CD8-positive, alpha-beta memory T cell (primary cell): ENCODE data around the gene NUP133. TPM values are rescaled to one million over a fixed set of nuclear protein-coding genes. Genes with fewer than 3 reads are reported as not detected.

Experiments used
- CTCF ChIA-PET: fragments of 350-600 bp; sonication (Branson Sonifier 250); formaldehyde crosslinking; loops from one replicate; lab custom pipeline; 2021; ENCODE audit warnings: antibody characterized with exemption; lab: Charles Lee
- POLR2A ChIA-PET: fragments of 350-600 bp; sonication (Branson Sonifier 250); formaldehyde crosslinking; loops from one replicate; lab custom pipeline; 2021; ENCODE audit warnings: antibody characterized with exemption; lab: Charles Lee
- DNase-seq, 5 donors: peaks; one replicate each; pipeline versions ENCODE4 v3.0.0 to v3.0.0-alpha.2; 2020 to 2022; ENCODE audit warnings: mixed read lengths in 1 of 5
- H3K27ac ChIP-seq: one replicate; pipeline ENCODE4 v1.7.0; 2013; ENCODE audit warnings: low read depth, mild to moderate bottlenecking, low read length, moderate library complexity
- H3K27me3 ChIP-seq: 2 replicates; pipeline ENCODE4 v1.7.0; 2013; ENCODE audit warnings: low read length, mild to moderate bottlenecking; ENCODE audit not compliant: insufficient read depth, poor library complexity, severe bottlenecking
- H3K36me3 ChIP-seq: 2 replicates; pipeline ENCODE4 v1.7.0; 2013; ENCODE audit warnings: mild to moderate bottlenecking, low read length, moderate library complexity; ENCODE audit not compliant: insufficient read depth
- H3K4me1 ChIP-seq: 2 replicates; pipeline ENCODE4 v1.7.0; 2013; ENCODE audit warnings: mild to moderate bottlenecking, low read length, moderate library complexity; ENCODE audit not compliant: insufficient read depth
- H3K4me3 ChIP-seq: 2 replicates; pipeline ENCODE4 v1.7.0; 2013; ENCODE audit warnings: mild to moderate bottlenecking, low read length
- H3K9me3 ChIP-seq: 2 replicates; pipeline ENCODE4 v1.7.0; 2013; ENCODE audit warnings: mild to moderate bottlenecking, low read length
- H3K27ac Mint-ChIP-seq, 8 donors: one replicate each; pipeline ENCODE4 v1.8.0; 2020 to 2021; ENCODE audit warnings: mixed read lengths in 8 of 8, mild to moderate bottlenecking in 6 of 8, inconsistent platforms in 3 of 8, moderate library complexity in 3 of 8
- H3K27me3 Mint-ChIP-seq, 2 donors: one replicate each; pipeline ENCODE4 v1.8.0; 2020 to 2021; ENCODE audit warnings: mixed read lengths in 2 of 2, mild to moderate bottlenecking in 1 of 2, moderate library complexity in 1 of 2
- H3K36me3 Mint-ChIP-seq, 3 donors: one replicate each; pipeline ENCODE4 v1.8.0; 2020 to 2021; ENCODE audit warnings: mixed read lengths in 3 of 3, inconsistent platforms in 1 of 3, mild to moderate bottlenecking in 1 of 3
- H3K4me1 Mint-ChIP-seq, 3 donors: one replicate each; pipeline ENCODE4 v1.8.0; 2020 to 2021; ENCODE audit warnings: mixed read lengths in 3 of 3, inconsistent platforms in 1 of 3, mild to moderate bottlenecking in 1 of 3
- H3K4me3 Mint-ChIP-seq, 7 donors: one replicate each; pipeline ENCODE4 v1.8.0; 2020 to 2021; ENCODE audit warnings: mixed read lengths in 7 of 7, mild to moderate bottlenecking in 6 of 7, moderate library complexity in 4 of 7, inconsistent platforms in 2 of 7
- H3K9me3 Mint-ChIP-seq, 5 donors: one replicate each; pipeline ENCODE4 v1.8.0; 2020 to 2022; ENCODE audit warnings: mixed read lengths in 5 of 5, mild to moderate bottlenecking in 3 of 5, moderate library complexity in 2 of 5, inconsistent platforms in 1 of 5
- polyA plus RNA-seq: library from polyadenylated mRNA; unstranded; fragments of 300-500 nt; fragmentation: Illumina TruSeq; gene quantifications from one replicate; pipeline ENCODE4 v1.2.3, GENCODE V29; 2021
- total RNA-seq, 2 experiments: library from RNA; stranded (reverse); gene quantifications; one replicate each; pipeline ENCODE4 v1.2.3, GENCODE V29; 2021

The NUP133 gene
- total RNA-seq (10 to 100 TPM; 51.1 to 57.9 TPM), polyA plus RNA-seq (19.9 TPM)

- peak; percentile 95 to 98 (median 97) for DNase-seq
- peak within 1 kb of the TSS; percentile 71 for H3K4me3 ChIP-seq
- H3K36me3 Mint-ChIP-seq: peaks cover 0 to 25% (median 4%) of the 10 kb centered on the region in 3 donors
- H3K36me3 ChIP-seq: no peaks in the 10 kb centered on the region
- H3K27ac ChIP-seq: peak within 1 kb of the TSS; percentile 94
- peaks cover 0 to 4% of the 10 kb centered on the region in 2 donors for H3K27me3 Mint-ChIP-seq
- H3K9me3 ChIP-seq: no peaks in the 10 kb centered on the region
- peak within 1 kb of the TSS; percentile 95 to 99 (median 98) for H3K27ac Mint-ChIP-seq
- ChIA-PET POLR2A (interaction anchor here (0.6 to 1.9 kb wide), 6 partner anchors 10 to 1721 kb away, joined by 3 to 9 read pairs (median 6); partner anchors contain the start of genes ABCB10 and CCSAP), CTCF (interaction anchor here (0.7 to 1.4 kb wide), 4 partner anchors 13 to 253 kb away, joined by 3 to 5 read pairs (median 4); partner anchors contain the start of gene ABCB10)
- H3K4me1 Mint-ChIP-seq: peaks cover 22 to 49% (median 32%) of the 10 kb centered on the region in 3 donors
- H3K9me3 Mint-ChIP-seq: peaks cover 0 to 2% (median 0%) of the 10 kb centered on the region in 5 donors
- H3K4me1 ChIP-seq: peaks cover 21% of the 10 kb centered on the region
- peak within 1 kb of the TSS; percentile 88 to 99 (median 91) for H3K4me3 Mint-ChIP-seq
- H3K27me3 ChIP-seq: no peaks in the 10 kb centered on the region
Measured at GRCh38 chr1:229507951-229508822, at the start of gene NUP133. Gene NUP133, minus strand, starts transcription at chr1:229508341. Its CDS starts 92 bp downstream, at chr1:229508249.

- Mint-ChIP-seq H3K36me3 (peaks cover 0 to 13% (median 2%) of the 10 kb centered on the region in 3 donors), H3K4me1 (peaks cover 45 to 63% (median 61%) of the 10 kb centered on the region in 3 donors), H3K27ac (peak overlapping the region; percentile 81 to 94 (median 88)), H3K4me3 (peak overlapping the region; percentile 84 to 100 (median 89)), H3K9me3 (no peaks in the 10 kb centered on the region), H3K27me3 (peaks cover 0 to 1% of the 10 kb centered on the region in 2 donors)
- H3K27me3 ChIP-seq: no peaks in the 10 kb centered on the region
- CTCF ChIA-PET: interaction anchor here (0.8 to 2.6 kb wide), 3 partner anchors 30 to 298 kb away, joined by 3 to 19 read pairs (median 5); partner anchors contain the start of genes TAF5L and URB2
- peaks cover 20% of the 10 kb centered on the region for H3K4me1 ChIP-seq
- DNase-seq: peak in 2 of 5 donors; percentile 3 to 7
- H3K4me3 ChIP-seq: peak overlapping the region; percentile 70
- H3K36me3 ChIP-seq: no peaks in the 10 kb centered on the region
- peak overlapping the region; percentile 53 for H3K27ac ChIP-seq
- H3K9me3 ChIP-seq: no peaks in the 10 kb centered on the region
- POLR2A ChIA-PET: interaction anchor here (1.9 kb wide), 1 partner anchor 49 kb away, joined by 9 read pairs; the partner anchor contains the start of gene NUP133
Measured at GRCh38 chr1:229557200-229557850, 49.2 kb upstream of the NUP133 start.

- Histone ChIP-seq H3K27me3 (no peaks in the 10 kb centered on the region), H3K27ac (no peak overlapping the region), H3K4me1 (peaks cover 20% of the 10 kb centered on the region), H3K36me3 (no peaks in the 10 kb centered on the region), H3K4me3 (no peak overlapping the region), H3K9me3 (no peaks in the 10 kb centered on the region)
- no peak for DNase-seq
- POLR2A ChIA-PET: no interaction called here
- Mint-ChIP-seq H3K4me3 (peak overlapping the region in 2 of 7 donors; percentile 23 to 58), H3K27me3 (peaks cover 0 to 1% of the 10 kb centered on the region in 2 donors), H3K4me1 (peaks cover 51 to 74% (median 74%) of the 10 kb centered on the region in 3 donors), H3K27ac (peak overlapping the region in 4 of 8 donors; percentile 21 to 64 (median 42)), H3K36me3 (peaks cover 0 to 13% (median 2%) of the 10 kb centered on the region in 3 donors), H3K9me3 (no peaks in the 10 kb centered on the region)
- CTCF ChIA-PET: interaction anchor here (0.8 to 1.5 kb wide), 3 partner anchors 10 to 67 kb away, joined by 3 read pairs; no protein-coding TSS in a partner anchor
Measured at GRCh38 chr1:229554886-229555621, 46.9 kb upstream of the NUP133 start.

- DNase-seq: no peak
- ChIA-PET POLR2A (no interaction called here), CTCF (no interaction called here)
- Mint-ChIP-seq H3K36me3 (peaks cover 0 to 23% (median 2%) of the 10 kb centered on the region in 3 donors), H3K9me3 (no peaks in the 10 kb centered on the region), H3K27ac (peak overlapping the region in 2 of 8 donors; percentile 56 to 76), H3K4me3 (peak overlapping the region in 1 of 7 donors; percentile 84), H3K27me3 (peaks cover 0 to 1% of the 10 kb centered on the region in 2 donors), H3K4me1 (peaks cover 44 to 65% (median 63%) of the 10 kb centered on the region in 3 donors)
- no peaks in the 10 kb centered on the region for H3K9me3 ChIP-seq
- H3K36me3 ChIP-seq: no peaks in the 10 kb centered on the region
- H3K27me3 ChIP-seq: no peaks in the 10 kb centered on the region
- H3K4me3 ChIP-seq: no peak overlapping the region
- no peak overlapping the region for H3K27ac ChIP-seq
- peaks cover 16% of the 10 kb centered on the region for H3K4me1 ChIP-seq
Measured at GRCh38 chr1:229553621-229554130, 45.5 kb upstream of the NUP133 start.

- POLR2A ChIA-PET: no interaction called here
- H3K27ac Mint-ChIP-seq: peak overlapping the region in 1 of 8 donors; percentile 38
- peaks cover 0 to 27% (median 5%) of the 10 kb centered on the region in 3 donors for H3K36me3 Mint-ChIP-seq
Measured at GRCh38 chr1:229552732-229553131, 44.6 kb upstream of the NUP133 start.

GRCh38 chr1:229550812-229551567, 42.8 kb upstream of the NUP133 start:
- H3K4me1 Mint-ChIP-seq: peaks cover 28 to 47% (median 44%) of the 10 kb centered on the region in 3 donors
- peaks cover 0 to 34% (median 8%) of the 10 kb centered on the region in 3 donors for H3K36me3 Mint-ChIP-seq
- CTCF ChIA-PET: no interaction called here
- POLR2A ChIA-PET: no interaction called here
- H3K27me3 Mint-ChIP-seq: peaks cover 0 to 1% of the 10 kb centered on the region in 2 donors
- H3K4me1 ChIP-seq: no peaks in the 10 kb centered on the region
- DNase-seq: no peak
- no peaks in the 10 kb centered on the region for H3K36me3 ChIP-seq
- H3K4me3 Mint-ChIP-seq: no peak overlapping the region
- no peaks in the 10 kb centered on the region for H3K9me3 Mint-ChIP-seq
- H3K27me3 ChIP-seq: no peaks in the 10 kb centered on the region
- H3K4me3 ChIP-seq: no peak overlapping the region
- H3K27ac ChIP-seq: no peak overlapping the region
- H3K27ac Mint-ChIP-seq: peak overlapping the region in 2 of 8 donors; percentile 5 to 38
- H3K9me3 ChIP-seq: no peaks in the 10 kb centered on the region

More at GRCh38 chr1:229552732-229553131, 44.6 kb upstream of the NUP133 start:
- H3K4me3 ChIP-seq: no peak overlapping the region
- no peaks in the 10 kb centered on the region for H3K27me3 ChIP-seq
- peaks cover 0 to 1% of the 10 kb centered on the region in 2 donors for H3K27me3 Mint-ChIP-seq
- H3K9me3 ChIP-seq: no peaks in the 10 kb centered on the region
- no peak overlapping the region for H3K4me3 Mint-ChIP-seq
- H3K4me1 ChIP-seq: peaks cover 16% of the 10 kb centered on the region
- CTCF ChIA-PET: no interaction called here
- no peak for DNase-seq
- H3K4me1 Mint-ChIP-seq: peaks cover 44 to 63% (median 61%) of the 10 kb centered on the region in 3 donors
- no peak overlapping the region for H3K27ac ChIP-seq
- no peaks in the 10 kb centered on the region for H3K9me3 Mint-ChIP-seq
- no peaks in the 10 kb centered on the region for H3K36me3 ChIP-seq
